ENCODE results near the gene MVK.

DNA sequence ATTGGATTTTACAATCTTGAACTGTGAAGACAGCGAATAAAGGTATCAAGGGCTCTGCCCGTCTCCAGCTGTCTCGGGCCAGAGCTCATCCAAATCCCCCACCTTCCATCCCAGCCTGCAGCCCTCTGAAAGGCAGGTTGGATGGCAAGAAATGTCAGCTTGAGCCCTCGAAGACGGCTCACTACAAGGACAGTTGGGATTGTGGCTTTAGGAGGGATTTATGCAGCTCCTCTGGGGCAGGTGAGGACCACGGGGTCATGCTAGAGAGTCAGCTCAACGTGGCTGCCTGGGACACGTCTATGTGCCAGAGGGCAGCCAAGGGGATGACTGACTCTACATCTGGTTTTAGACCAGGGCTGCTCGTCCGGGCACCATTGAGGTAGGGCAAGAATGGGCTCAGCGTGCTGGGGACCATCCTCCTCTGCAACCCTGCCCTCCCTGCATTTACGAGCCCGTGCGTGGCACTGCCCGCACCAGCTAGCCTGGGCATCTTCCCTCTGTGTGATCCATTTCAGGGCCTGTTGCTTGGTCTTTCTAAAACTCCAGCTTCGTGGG lies 16.2 kb downstream of the MVK start:
- TF ChIP-seq, protein P1, sequence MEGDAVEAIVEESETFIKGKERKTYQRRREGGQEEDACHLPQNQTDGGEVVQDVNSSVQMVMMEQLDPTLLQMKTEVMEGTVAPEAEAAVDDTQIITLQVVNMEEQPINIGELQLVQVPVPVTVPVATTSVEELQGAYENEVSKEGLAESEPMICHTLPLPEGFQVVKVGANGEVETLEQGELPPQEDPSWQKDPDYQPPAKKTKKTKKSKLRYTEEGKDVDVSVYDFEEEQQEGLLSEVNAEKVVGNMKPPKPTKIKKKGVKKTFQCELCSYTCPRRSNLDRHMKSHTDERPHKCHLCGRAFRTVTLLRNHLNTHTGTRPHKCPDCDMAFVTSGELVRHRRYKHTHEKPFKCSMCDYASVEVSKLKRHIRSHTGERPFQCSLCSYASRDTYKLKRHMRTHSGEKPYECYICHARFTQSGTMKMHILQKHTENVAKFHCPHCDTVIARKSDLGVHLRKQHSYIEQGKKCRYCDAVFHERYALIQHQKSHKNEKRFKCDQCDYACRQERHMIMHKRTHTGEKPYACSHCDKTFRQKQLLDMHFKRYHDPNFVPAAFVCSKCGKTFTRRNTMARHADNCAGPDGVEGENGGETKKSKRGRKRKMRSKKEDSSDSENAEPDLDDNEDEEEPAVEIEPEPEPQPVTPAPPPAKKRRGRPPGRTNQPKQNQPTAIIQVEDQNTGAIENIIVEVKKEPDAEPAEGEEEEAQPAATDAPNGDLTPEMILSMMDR (conservative IDR thresholded peaks at IDR 0.05; ENCODE audit: low read length), result no peak
- TF ChIP-seq EZH2phosphoT487 (IDR thresholded peaks at IDR 0.05; ENCODE audit: borderline replicate concordance), result no peak
